ENCODE data around the gene PDZRN3.

The PDZRN3 gene

GRCh38 chr3:73616056-73616455 is 8.7 kb downstream of the PDZRN3 start:
- no peaks in the 10 kb centered on the region for H3K36me3 ChIP-seq
- H3K4me3 ChIP-seq = no peak overlapping the region
- no peak for DNase-seq
- TF ChIP-seq, protein P1, sequence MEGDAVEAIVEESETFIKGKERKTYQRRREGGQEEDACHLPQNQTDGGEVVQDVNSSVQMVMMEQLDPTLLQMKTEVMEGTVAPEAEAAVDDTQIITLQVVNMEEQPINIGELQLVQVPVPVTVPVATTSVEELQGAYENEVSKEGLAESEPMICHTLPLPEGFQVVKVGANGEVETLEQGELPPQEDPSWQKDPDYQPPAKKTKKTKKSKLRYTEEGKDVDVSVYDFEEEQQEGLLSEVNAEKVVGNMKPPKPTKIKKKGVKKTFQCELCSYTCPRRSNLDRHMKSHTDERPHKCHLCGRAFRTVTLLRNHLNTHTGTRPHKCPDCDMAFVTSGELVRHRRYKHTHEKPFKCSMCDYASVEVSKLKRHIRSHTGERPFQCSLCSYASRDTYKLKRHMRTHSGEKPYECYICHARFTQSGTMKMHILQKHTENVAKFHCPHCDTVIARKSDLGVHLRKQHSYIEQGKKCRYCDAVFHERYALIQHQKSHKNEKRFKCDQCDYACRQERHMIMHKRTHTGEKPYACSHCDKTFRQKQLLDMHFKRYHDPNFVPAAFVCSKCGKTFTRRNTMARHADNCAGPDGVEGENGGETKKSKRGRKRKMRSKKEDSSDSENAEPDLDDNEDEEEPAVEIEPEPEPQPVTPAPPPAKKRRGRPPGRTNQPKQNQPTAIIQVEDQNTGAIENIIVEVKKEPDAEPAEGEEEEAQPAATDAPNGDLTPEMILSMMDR (IDR thresholded peaks at IDR 0.05) = no peak
- peak overlapping the region in 1 of 2 donors; percentile 48 for H3K27ac ChIP-seq
- no peaks in the 10 kb centered on the region for H3K9me3 ChIP-seq
- peaks cover 0 to 99% (median 45%) of the 10 kb centered on the region in 4 donors for H3K4me1 ChIP-seq
- H3K27me3 ChIP-seq = no peaks in the 10 kb centered on the region
- intact Hi-C loops (cut with DNase I; ENCODE audit: low total_unique reads) = loop anchor here (5.0 kb wide), 1 partner anchor 94 kb away; no protein-coding TSS in a partner anchor

GRCh38 chr3:73614419-73614818 is 10.3 kb downstream of the PDZRN3 start:
- no peaks in the 10 kb centered on the region for H3K36me3 ChIP-seq
- no peaks in the 10 kb centered on the region for H3K27me3 ChIP-seq
- H3K27ac ChIP-seq = peak overlapping the region; percentile 48 to 56
- TF ChIP-seq, protein P1 (IDR thresholded peaks at IDR 0.05) = peak; percentile 13 to 19
- H3K9me3 ChIP-seq = no peaks in the 10 kb centered on the region
- no peak overlapping the region for H3K4me3 ChIP-seq
- H3K4me1 ChIP-seq = peaks cover 0 to 100% (median 36%) of the 10 kb centered on the region in 4 donors
- intact Hi-C loops (cut with DNase I; ENCODE audit: low total_unique reads) = no loop called here
- DNase-seq = peak in 1 of 2 donors; percentile 55

- intact Hi-C loops (cut with DNase I; ENCODE audit: low total_unique reads) = no loop called here
- Histone ChIP-seq H3K4me1 (peaks cover 0 to 91% (median 27%) of the 10 kb centered on the region in 4 donors), H3K9me3 (no peaks in the 10 kb centered on the region), H3K27ac (no peak overlapping the region), H3K4me3 (no peak overlapping the region), H3K27me3 (no peaks in the 10 kb centered on the region), H3K36me3 (peaks cover 0 to 5% (median 0%) of the 10 kb centered on the region in 3 donors)
- TF ChIP-seq, protein P1 (IDR thresholded peaks at IDR 0.05) = no peak
- DNase-seq = no peak
These were observed 13.6 kb downstream of the PDZRN3 start for GRCh38 chr3:73611176-73611575.

DNA sequence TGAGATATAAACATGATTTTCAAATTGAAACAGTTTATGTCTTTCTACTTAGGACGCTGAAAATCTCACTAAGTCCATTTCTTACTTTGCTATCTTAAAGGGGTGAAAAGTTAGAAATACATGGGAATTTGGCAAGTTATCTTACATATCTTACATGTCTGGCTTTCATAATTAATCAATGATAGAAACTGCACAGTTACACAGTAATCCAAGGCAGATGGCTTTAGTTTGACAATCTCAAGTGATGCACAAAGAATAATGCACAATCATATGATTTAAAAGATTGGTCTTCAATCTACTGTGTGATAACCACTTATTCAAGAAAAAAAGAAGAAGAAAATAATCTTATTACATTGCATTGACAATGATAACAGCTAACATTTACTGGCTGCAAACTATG is 14.2 kb downstream of the PDZRN3 start:
- intact Hi-C loops (cut with DNase I; ENCODE audit: low total_unique reads) = no loop called here
- peak overlapping the region in 1 of 2 donors; percentile 17 for H3K27ac ChIP-seq
- H3K9me3 ChIP-seq = no peaks in the 10 kb centered on the region
- no peaks in the 10 kb centered on the region for H3K27me3 ChIP-seq
- no peak for DNase-seq
- H3K36me3 ChIP-seq = peaks cover 0 to 5% (median 0%) of the 10 kb centered on the region in 3 donors
- no peak overlapping the region for H3K4me3 ChIP-seq
- peaks cover 0 to 91% (median 31%) of the 10 kb centered on the region in 4 donors for H3K4me1 ChIP-seq
- TF ChIP-seq, protein P1 (IDR thresholded peaks at IDR 0.05) = no peak

- TF ChIP-seq, protein P1 (IDR thresholded peaks at IDR 0.05) = no peak
- Histone ChIP-seq H3K27ac (no peak overlapping the region), H3K9me3 (no peaks in the 10 kb centered on the region), H3K36me3 (peaks cover 0 to 5% (median 0%) of the 10 kb centered on the region in 3 donors), H3K4me3 (no peak overlapping the region), H3K27me3 (no peaks in the 10 kb centered on the region), H3K4me1 (peaks cover 0 to 91% (median 34%) of the 10 kb centered on the region in 4 donors)
- DNase-seq = no peak
- intact Hi-C loops (cut with DNase I; ENCODE audit: low total_unique reads) = no loop called here
These were observed 15.1 kb downstream of the PDZRN3 start for GRCh38 chr3:73609655-73610054.

- DNase-seq = no peak
- Histone ChIP-seq H3K9me3 (no peaks in the 10 kb centered on the region), H3K36me3 (peaks cover 0 to 5% (median 0%) of the 10 kb centered on the region in 3 donors), H3K4me1 (peaks cover 0 to 91% (median 36%) of the 10 kb centered on the region in 4 donors), H3K4me3 (no peak overlapping the region), H3K27ac (peak overlapping the region; percentile 2 to 4), H3K27me3 (no peaks in the 10 kb centered on the region)
- TF ChIP-seq, protein P1 (IDR thresholded peaks at IDR 0.05) = no peak
- intact Hi-C loops (cut with DNase I; ENCODE audit: low total_unique reads) = no loop called here
These were observed 15.5 kb downstream of the PDZRN3 start for GRCh38 chr3:73609315-73609641.

Measured in tibial artery (tissue), 4 donors.